Endothelial cell of umbilical vein (primary cell): ENCODE results near the gene ZNF441. TPM values are rescaled to one million over a fixed set of nuclear protein-coding genes. Genes with fewer than 3 reads are reported as not detected.

Experiments
- BruUV-seq: library from RNA; stranded (reverse); fragments of 400-500 nt; replicated peaks from 2 replicates; lab custom pipeline; 2021; lab: Mats Ljungman, UMichigan
- CTCF ChIA-PET: fragments of 300-600, 350-600 bp; sonication (Branson Sonifier 250); formaldehyde crosslinking; loops from one replicate; lab custom pipeline; 2021; ENCODE audit warnings: antibody characterized with exemption, inconsistent platforms; lab: Charles Lee
- POLR2A ChIA-PET: fragments of 300-600, 350-600 bp; sonication (Branson Sonifier 250); formaldehyde crosslinking; loops from one replicate; lab custom pipeline; 2021; ENCODE audit warnings: antibody characterized with exemption, inconsistent platforms; lab: Charles Lee
- DNase-seq: peaks from one replicate; pipeline ENCODE4 v3.0.0-alpha.2; 2011; ENCODE audit warnings: low read depth, low spot score
- FAIRE-seq: peaks from 2 replicates; lab custom pipeline; 2011; peaks lifted over from hg19 to GRCh38; lab: Jason Lieb, UNC
- H2AFZ ChIP-seq: 2 replicates; pipeline ENCODE4 v1.6.0; 2012; ENCODE audit warnings: low read depth, low read length, control low read depth, inconsistent platforms
- H3K27ac ChIP-seq: 2 replicates; pipeline ENCODE4 v1.5.1; 2011; ENCODE audit warnings: low read depth, mild to moderate bottlenecking, control low read depth, low read length, moderate library complexity; ENCODE audit not compliant: insufficient read depth
- H3K27me3 ChIP-seq, 2 experiments: 2 replicates each; pipeline versions ENCODE4 v1.6.0 to v1.6.1; 2011; ENCODE audit warnings: low read length in 2 of 2, mixed read lengths in 1 of 2; ENCODE audit not compliant: control insufficient read depth in 2 of 2, insufficient read depth in 2 of 2
- H3K36me3 ChIP-seq, 2 experiments: 2 replicates in 1 of 2; 3 replicates in 1 of 2; pipeline ENCODE4 v1.5.1; 2011; ENCODE audit warnings: low read length in 2 of 2, mild to moderate bottlenecking in 1 of 2, moderate library complexity in 1 of 2; ENCODE audit not compliant: control insufficient read depth in 2 of 2, insufficient read depth in 2 of 2; ENCODE audit errors: extremely low read depth in 1 of 2
- H3K4me1 ChIP-seq: 3 replicates; pipeline ENCODE4 v1.5.1; 2011; ENCODE audit warnings: mild to moderate bottlenecking, low read length; ENCODE audit not compliant: control insufficient read depth, insufficient read depth; ENCODE audit errors: extremely low read depth
- H3K4me2 ChIP-seq: 2 replicates; pipeline ENCODE4 v1.6.1; 2011; ENCODE audit warnings: low read length, control low read depth, mixed read lengths; ENCODE audit not compliant: insufficient read depth
- H3K4me3 ChIP-seq, 3 experiments: fragments of 200-600 bp in 1 of 3; sonication (generic), shearing (Covaris generic) in 1 of 3; replicated peaks in 1 of 3; 2 replicates each; pipeline ENCODE4 v1.5.1; 2011 to 2016; ENCODE audit warnings: control low read depth in 3 of 3, low read length in 3 of 3, mild to moderate bottlenecking in 2 of 3, inconsistent platforms in 1 of 3, low read depth in 1 of 3, moderate library complexity in 1 of 3; ENCODE audit not compliant: insufficient read depth in 1 of 3
- H3K79me2 ChIP-seq: 2 replicates; pipeline ENCODE4 v1.6.0; 2012; ENCODE audit warnings: low read length, inconsistent platforms; ENCODE audit not compliant: control insufficient read depth, insufficient read depth
- H3K9ac ChIP-seq: replicated peaks from 2 replicates; pipeline ENCODE3; 2011; ENCODE audit warnings: low read length, control low read depth; ENCODE audit not compliant: insufficient read depth; ENCODE audit errors: extremely low read depth
- H3K9me1 ChIP-seq: replicated peaks from 3 replicates; pipeline ENCODE4 v1.6.0; 2011; ENCODE audit warnings: mild to moderate bottlenecking, low read length; ENCODE audit not compliant: control insufficient read depth, insufficient read depth; ENCODE audit errors: extremely low read depth
- H3K9me3 ChIP-seq: replicated peaks from 2 replicates; pipeline ENCODE4 v1.5.1; 2012; ENCODE audit warnings: low read length, inconsistent platforms; ENCODE audit not compliant: control insufficient read depth, insufficient read depth
- H4K20me1 ChIP-seq: replicated peaks from 2 replicates; pipeline ENCODE3; 2011; ENCODE audit warnings: mild to moderate bottlenecking, low read length; ENCODE audit not compliant: control insufficient read depth, insufficient read depth; ENCODE audit errors: extremely low read depth
- EZH2 ChIP-seq: IDR thresholded peaks from 2 replicates; pipeline ENCODE4 v1.6.1; 2012; ENCODE audit warnings: borderline replicate concordance, low read depth, mild to moderate bottlenecking, moderate library complexity, low read length, inconsistent platforms; ENCODE audit not compliant: severe bottlenecking
- FOS ChIP-seq: IDR thresholded peaks from 2 replicates; pipeline ENCODE4 v1.6.1; 2011; ENCODE audit warnings: mild to moderate bottlenecking, low read length, moderate library complexity, borderline replicate concordance; ENCODE audit not compliant: insufficient read depth
- GATA2 ChIP-seq: IDR thresholded peaks from 2 replicates; pipeline ENCODE4 v1.7.0; 2011; ENCODE audit warnings: low read depth, mild to moderate bottlenecking, moderate library complexity, mixed read lengths, low read length; ENCODE audit not compliant: insufficient read length, insufficient read depth
- JUN ChIP-seq: IDR thresholded peaks from 2 replicates; pipeline ENCODE4 v1.6.1; 2011; ENCODE audit warnings: borderline replicate concordance, low read depth; ENCODE audit not compliant: insufficient read length, insufficient read depth
- MYC ChIP-seq: IDR thresholded peaks from one replicate; pipeline ENCODE4 v1.6.1; 2011; ENCODE audit warnings: mild to moderate bottlenecking, low read depth, low read length
- POLR2A ChIP-seq: IDR thresholded peaks from 2 replicates; pipeline ENCODE4 v1.6.1; 2012; ENCODE audit warnings: low read depth, mild to moderate bottlenecking, control low read depth, low read length
- POLR2AphosphoS5 ChIP-seq: IDR thresholded peaks from 2 replicates; pipeline ENCODE4 v1.6.1; 2012; ENCODE audit warnings: low read depth, mild to moderate bottlenecking, control low read depth, low read length, moderate library complexity; ENCODE audit not compliant: insufficient read depth
- dilution Hi-C: fragments of 300-500 bp; cut with MboI; formaldehyde crosslinking; loops from one replicate; pipeline ENCODE4 v1.15.0; 2019; ENCODE audit warnings: low sequenced_read_pairs; ENCODE audit not compliant: extremely low pct_ligation_motif_present
- intact Hi-C: fragments of 100-400 bp; cut with micrococcal nuclease; formaldehyde crosslinking; loops from one replicate; pipeline ENCODE4 v1.10.0; 2022
- polyA plus RNA-seq, 4 experiments: library from polyadenylated mRNA; depleted of rRNA in 3 of 4; stranded (reverse) in 3 of 4; unstranded in 1 of 4; fragments of >200 nt; gene quantifications; 2 replicates each; pipeline versions ENCODE4 v1.2.1 to v1.2.3, GENCODE V29; 2011 to 2012; ENCODE audit warnings: missing spikeins in 1 of 4
- total RNA-seq: library from RNA; stranded (reverse); gene quantifications from 2 replicates; pipeline ENCODE4 v1.2.3, GENCODE V29; 2021
- TF ChIP-seq, protein P1 (sequence below): IDR thresholded peaks from 2 replicates; pipeline ENCODE4 v1.6.1; 2011; ENCODE audit not compliant: insufficient read depth, insufficient read length
- TF ChIP-seq, protein P2 (sequence below), 2 donors: IDR thresholded peaks; 1 replicate in 1 of 2; 2 replicates in 1 of 2; pipeline ENCODE4 v1.5.1; 2011; ENCODE audit warnings: low read length in 2 of 2, mild to moderate bottlenecking in 2 of 2, moderate library complexity in 2 of 2, control low read depth in 1 of 2, inconsistent platforms in 1 of 2, low read depth in 1 of 2; ENCODE audit not compliant: insufficient read depth in 1 of 2; ENCODE audit errors: extremely low read depth in 1 of 2

ZNF441 gene
- total and polyA plus RNA-seq, 2 donors (not counting 3 experiments of a cell fraction or from before 2014, with no cell fraction given): 1.9 to 4.5 TPM

DNA sequence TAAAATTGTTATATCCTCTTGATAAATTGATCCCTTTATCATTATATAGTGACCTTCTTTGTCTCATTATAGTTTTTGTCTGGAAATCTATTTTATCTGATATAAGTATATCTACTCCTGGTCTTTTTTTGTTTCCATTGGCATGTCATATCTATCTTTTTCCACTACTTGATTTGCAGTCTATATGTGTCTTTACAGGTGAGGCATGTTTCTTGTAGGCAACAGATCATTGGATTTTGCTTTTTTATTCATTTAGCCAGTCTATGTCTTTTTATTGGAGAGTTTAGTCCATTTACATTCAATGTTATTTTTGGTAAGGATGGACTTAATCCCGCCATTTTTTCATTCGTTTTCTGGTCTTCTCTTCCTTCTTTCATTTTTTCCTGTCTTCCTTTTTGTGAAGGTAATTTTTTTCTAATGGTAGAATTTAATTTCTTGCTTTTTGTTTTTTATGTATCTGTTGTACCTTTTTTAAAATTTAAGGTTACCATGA lies 14.5 kb upstream of the ZNF441 start:
- dilution Hi-C loops (no loop called here), intact Hi-C loops (no loop called here)
- Histone ChIP-seq H3K9me3 (peaks cover 2% of the 10 kb centered on the region), H3K4me3 (no peak overlapping the region), H3K9ac (no peak overlapping the region), H3K4me2 (no peak overlapping the region), H3K4me1 (no peaks in the 10 kb centered on the region), H3K79me2 (no peaks in the 10 kb centered on the region), H3K27ac (no peak overlapping the region), H4K20me1 (no peaks in the 10 kb centered on the region), H3K27me3 (no peaks in the 10 kb centered on the region), H3K9me1 (no peaks in the 10 kb centered on the region), H3K36me3 (no peaks in the 10 kb centered on the region), H2AFZ (no peak overlapping the region)
- TF ChIP-seq, protein P1, sequence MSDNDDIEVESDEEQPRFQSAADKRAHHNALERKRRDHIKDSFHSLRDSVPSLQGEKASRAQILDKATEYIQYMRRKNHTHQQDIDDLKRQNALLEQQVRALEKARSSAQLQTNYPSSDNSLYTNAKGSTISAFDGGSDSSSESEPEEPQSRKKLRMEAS: no peak
- TF ChIP-seq GATA2 (no peak), FOS (no peak), POLR2A (no peak), POLR2AphosphoS5 (no peak), JUN (no peak), EZH2 (no peak), MYC (no peak)
- TF ChIP-seq, protein P2, sequence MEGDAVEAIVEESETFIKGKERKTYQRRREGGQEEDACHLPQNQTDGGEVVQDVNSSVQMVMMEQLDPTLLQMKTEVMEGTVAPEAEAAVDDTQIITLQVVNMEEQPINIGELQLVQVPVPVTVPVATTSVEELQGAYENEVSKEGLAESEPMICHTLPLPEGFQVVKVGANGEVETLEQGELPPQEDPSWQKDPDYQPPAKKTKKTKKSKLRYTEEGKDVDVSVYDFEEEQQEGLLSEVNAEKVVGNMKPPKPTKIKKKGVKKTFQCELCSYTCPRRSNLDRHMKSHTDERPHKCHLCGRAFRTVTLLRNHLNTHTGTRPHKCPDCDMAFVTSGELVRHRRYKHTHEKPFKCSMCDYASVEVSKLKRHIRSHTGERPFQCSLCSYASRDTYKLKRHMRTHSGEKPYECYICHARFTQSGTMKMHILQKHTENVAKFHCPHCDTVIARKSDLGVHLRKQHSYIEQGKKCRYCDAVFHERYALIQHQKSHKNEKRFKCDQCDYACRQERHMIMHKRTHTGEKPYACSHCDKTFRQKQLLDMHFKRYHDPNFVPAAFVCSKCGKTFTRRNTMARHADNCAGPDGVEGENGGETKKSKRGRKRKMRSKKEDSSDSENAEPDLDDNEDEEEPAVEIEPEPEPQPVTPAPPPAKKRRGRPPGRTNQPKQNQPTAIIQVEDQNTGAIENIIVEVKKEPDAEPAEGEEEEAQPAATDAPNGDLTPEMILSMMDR (IDR thresholded peaks at IDR 0.05; ENCODE audit: extremely low read depth in 1 of 2, insufficient read depth in 1 of 2, low read depth in 1 of 2, low read length in 2 of 2): no peak
- FAIRE-seq (no peak), DNase-seq (no peak)
- no TSS peak for BruUV-seq
- ChIA-PET POLR2A (no interaction called here), CTCF (no interaction called here)
